SK-N-SH (cell line): Measurements from ENCODE around the gene OR51B2. TPM values are rescaled to one million over a fixed set of nuclear protein-coding genes. Genes with fewer than 3 reads are reported as not detected.

ENCODE experiments used
- CTCF ChIA-PET: fragments of 300-600, 350-600 bp; formaldehyde crosslinking; extraction: SDS; loops from one replicate; lab custom pipeline; 2021; lab: Yijun Ruan, JAX
- POLR2A ChIA-PET: fragments of 350-600 bp; sonication (Branson Sonifier 250); formaldehyde crosslinking; extraction: SDS; loops from one replicate; lab custom pipeline; 2020; ENCODE audit warnings: antibody characterized with exemption, inconsistent platforms; lab: Yijun Ruan, JAX
- DNase-seq: peaks from one replicate; pipeline ENCODE4 v3.0.0; 2012
- H2AFZ ChIP-seq: fragments of 200-600 bp; sonication (generic); 2 replicates; pipeline ENCODE4 v1.8.1; 2016; ENCODE audit warnings: antibody characterized with exemption, mild to moderate bottlenecking, low read depth
- H3F3A ChIP-seq: fragments of 200-600 bp; sonication (generic); replicated peaks from 2 replicates; pipeline ENCODE3; 2016; ENCODE audit warnings: antibody characterized with exemption, mild to moderate bottlenecking; ENCODE audit not compliant: insufficient read depth
- H3K27ac ChIP-seq, 2 experiments: fragments of 200-500 bp in 1 of 2; fragments of 200-600 bp in 1 of 2; sonication (Bioruptor generic) in 1 of 2; sonication (generic), shearing (Covaris generic) in 1 of 2; 2 replicates each; pipeline versions ENCODE4 v1.5.1 to v1.6.1; 2014 to 2016; ENCODE audit warnings: low read depth in 2 of 2, inconsistent platforms in 1 of 2, low read length in 1 of 2, mild to moderate bottlenecking in 1 of 2, mixed read lengths in 1 of 2
- H3K27me3 ChIP-seq: fragments of 200-600 bp; sonication (generic), shearing (Covaris generic); 2 replicates; pipeline ENCODE4 v1.6.1; 2016; ENCODE audit warnings: mixed run types; ENCODE audit not compliant: insufficient read depth
- H3K36me3 ChIP-seq, 2 experiments: fragments of 200-500 bp in 1 of 2; fragments of 200-600 bp in 1 of 2; sonication (Bioruptor generic) in 1 of 2; sonication (generic) in 1 of 2; replicated peaks in 1 of 2; 2 replicates each; pipeline versions ENCODE3 to v1.5.1; 2014 to 2016; ENCODE audit warnings: low read length in 1 of 2, mild to moderate bottlenecking in 1 of 2; ENCODE audit not compliant: insufficient read depth in 2 of 2, control insufficient read depth in 1 of 2
- H3K4me1 ChIP-seq, 2 experiments: fragments of 200-500 bp in 1 of 2; fragments of 200-600 bp in 1 of 2; sonication (Bioruptor generic) in 1 of 2; sonication (generic), shearing (Covaris generic) in 1 of 2; 2 replicates each; pipeline versions ENCODE4 v1.5.1 to v1.6.1; 2014 to 2016; ENCODE audit warnings: low read depth in 1 of 2, low read length in 1 of 2, mixed run types in 1 of 2; ENCODE audit not compliant: insufficient read depth in 2 of 2, control insufficient read depth in 1 of 2
- H3K4me2 ChIP-seq: fragments of 200-600 bp; sonication (generic), shearing (Covaris generic); 2 replicates; pipeline ENCODE4 v1.6.1; 2017; ENCODE audit warnings: mixed run types
- H3K4me3 ChIP-seq, 2 experiments: fragments of 200-500 bp in 1 of 2; fragments of 200-600 bp in 1 of 2; sonication (Bioruptor generic) in 1 of 2; sonication (generic), shearing (Covaris generic) in 1 of 2; 2 replicates each; pipeline versions ENCODE4 v1.5.1 to v1.8.1; 2014 to 2016; ENCODE audit warnings: low read depth in 2 of 2, inconsistent platforms in 1 of 2, low read length in 1 of 2, mild to moderate bottlenecking in 1 of 2, mixed read lengths in 1 of 2, moderate library complexity in 1 of 2
- H3K79me2 ChIP-seq: fragments of 200-600 bp; sonication (generic); 2 replicates; pipeline ENCODE4 v1.8.1; 2017; ENCODE audit warnings: mild to moderate bottlenecking; ENCODE audit not compliant: insufficient read depth
- H3K9ac ChIP-seq: fragments of 200-600 bp; sonication (generic); 2 replicates; pipeline ENCODE4 v1.6.1; 2017; ENCODE audit warnings: mixed run types
- H3K9me2 ChIP-seq: fragments of 200-600 bp; sonication (generic); 2 replicates; pipeline ENCODE4 v1.6.1; 2017; ENCODE audit warnings: mixed run types
- H3K9me3 ChIP-seq: fragments of 200-600 bp; sonication (generic); 2 replicates; pipeline ENCODE4 v1.6.1; 2017; ENCODE audit warnings: mixed run types, mild to moderate bottlenecking, moderate library complexity
- H4K20me1 ChIP-seq: fragments of 200-600 bp; sonication (generic); 2 replicates; pipeline ENCODE4 v1.6.1; 2017; ENCODE audit warnings: mild to moderate bottlenecking, mixed run types; ENCODE audit not compliant: insufficient read depth
- ELF1 ChIP-seq: IDR thresholded peaks from 2 replicates; pipeline ENCODE4 v1.4.0; 2012
- EP300 ChIP-seq, 2 experiments: IDR thresholded peaks; 2 replicates each; pipeline versions ENCODE4 v1.4.0 to v1.6.1; 2012; ENCODE audit warnings: borderline replicate concordance in 1 of 2, low read depth in 1 of 2, low read length in 1 of 2
- EZH2phosphoT487 ChIP-seq: fragments of 200-600 bp; sonication (generic); IDR thresholded peaks from 2 replicates; pipeline ENCODE4 v1.6.1; 2017; ENCODE audit warnings: low read depth, mixed run types, mild to moderate bottlenecking, antibody characterized with exemption, moderate library complexity, borderline replicate concordance
- FOXJ3 ChIP-seq: sonication (generic); formaldehyde crosslinking; IDR thresholded peaks from 2 replicates; pipeline ENCODE4 v1.5.1; 2020; ENCODE audit warnings: mild to moderate bottlenecking, missing genetic modification reagents
- GATA2 ChIP-seq: sonication (generic); formaldehyde crosslinking; IDR thresholded peaks from 2 replicates; pipeline ENCODE4 v1.5.0; 2020; ENCODE audit warnings: mild to moderate bottlenecking, missing genetic modification reagents
- IRF3 ChIP-seq: fragments of 150-350 bp; IDR thresholded peaks from 2 replicates; pipeline ENCODE4 v1.6.1; 2016; ENCODE audit warnings: mild to moderate bottlenecking, low read depth, low read length
- MEF2A ChIP-seq: IDR thresholded peaks from 2 replicates; pipeline ENCODE4 v1.4.0; 2012; ENCODE audit warnings: low read depth, borderline replicate concordance
- MXI1 ChIP-seq: IDR thresholded peaks from 2 replicates; pipeline ENCODE4 v1.6.1; 2012; ENCODE audit warnings: mild to moderate bottlenecking, low read depth, low read length, improper control_type of control experiment
- NRF1 ChIP-seq: IDR thresholded peaks from 2 replicates; pipeline ENCODE4 v1.6.1; 2012; ENCODE audit warnings: low read depth, mild to moderate bottlenecking, low read length
- PBX3 ChIP-seq: IDR thresholded peaks from 2 replicates; pipeline ENCODE4; 2012
- POLR2AphosphoS5 ChIP-seq: IDR thresholded peaks from 2 replicates; pipeline ENCODE4 v1.6.1; 2012; ENCODE audit warnings: low read depth, low read length
- SIN3A ChIP-seq: IDR thresholded peaks from 2 replicates; pipeline ENCODE4 v1.6.1; 2012; ENCODE audit warnings: low read depth, mild to moderate bottlenecking, low read length, moderate library complexity, borderline replicate concordance
- SMC3 ChIP-seq: IDR thresholded peaks from 2 replicates; pipeline ENCODE4 v1.6.1; 2012; ENCODE audit warnings: low read depth, low read length, improper control_type of control experiment
- USF1 ChIP-seq: IDR thresholded peaks from 2 replicates; pipeline ENCODE4 v1.4.0; 2012; ENCODE audit warnings: low read depth, borderline replicate concordance
- ZBTB33 ChIP-seq: IDR thresholded peaks from 2 replicates; pipeline ENCODE4 v1.4.0; 2012; ENCODE audit warnings: low read depth, borderline replicate concordance
- whole genome bisulfite sequencing: methylation state at CpG from one replicate; pipeline ENCODE4 v1.1.6; 2017; ENCODE audit warnings: low lambda C conversion rate; 5-methylcytosine and 5-hydroxymethylcytosine counted together
- polyA plus RNA-seq, 3 experiments: library from polyadenylated mRNA; depleted of rRNA; stranded (reverse); fragments of >200 nt; gene quantifications; 2 replicates each; pipeline ENCODE4 v1.2.3, GENCODE V29; 2012

Gene OR51B2
- polyA plus RNA-seq, 1 of the 3 experiments (the other 2 are of a cell fraction) = not detected

GRCh38 chr11:5304046-5304445, 20.1 kb downstream of the OR51B2 start:
- DNase-seq = no peak
- 20% methylated on average over 1 of the region's 1 CpG for WGBS
- H2AFZ ChIP-seq = no peak overlapping the region
- no peaks in the 10 kb centered on the region for H3K9me2 ChIP-seq
- H3K4me2 ChIP-seq = no peak overlapping the region
- CTCF ChIA-PET = no interaction called here
- no peaks in the 10 kb centered on the region for H3K36me3 ChIP-seq
- H3F3A ChIP-seq = no peaks in the 10 kb centered on the region
- no peaks in the 10 kb centered on the region for H3K4me1 ChIP-seq
- H3K4me3 ChIP-seq = no peak overlapping the region
- POLR2A ChIA-PET = no interaction called here
- H3K27ac ChIP-seq = no peak overlapping the region
- no peaks in the 10 kb centered on the region for H3K9me3 ChIP-seq
- H3K79me2 ChIP-seq = no peaks in the 10 kb centered on the region
- no peaks in the 10 kb centered on the region for H4K20me1 ChIP-seq
- no peaks in the 10 kb centered on the region; the same call in 1 of the 2 replicates for H3K27me3 ChIP-seq
- no peak overlapping the region for H3K9ac ChIP-seq
- TF ChIP-seq POLR2AphosphoS5 = no peak
- TF ChIP-seq ZBTB33 = no peak
- TF ChIP-seq FOXJ3 (CRISPR knock-in tag) = no peak
- no peak for TF ChIP-seq SMC3
- TF ChIP-seq MEF2A = no peak
- no peak for TF ChIP-seq NRF1
- no peak for TF ChIP-seq MXI1
- TF ChIP-seq PBX3 = no peak
- no peak for TF ChIP-seq EZH2phosphoT487
- TF ChIP-seq ELF1 = no peak
- TF ChIP-seq USF1 = no peak
- TF ChIP-seq EP300 (IDR thresholded peaks at IDR 0.05; ENCODE audit: borderline replicate concordance in 1 of 2, low read depth in 1 of 2, low read length in 1 of 2) = no peak
- no peak for TF ChIP-seq IRF3
- no peak for TF ChIP-seq GATA2 (CRISPR knock-in tag)
- no peak for TF ChIP-seq SIN3A
